Mammary epithelial cell (primary cell): Measurements from ENCODE around the gene GTPBP1.

Experiments used
- CTCF ChIP-seq, 2 donors: IDR thresholded peaks in 1 of 2; conservative IDR thresholded peaks in 1 of 2; 2 replicates each; pipeline ENCODE4 v1.5.1; 2011 to 2012; ENCODE audit warnings: inconsistent platforms in 2 of 2, low read length in 2 of 2, mild to moderate bottlenecking in 2 of 2, control low read depth in 1 of 2, low read depth in 1 of 2; ENCODE audit not compliant: insufficient read depth in 1 of 2; ENCODE audit errors: extremely low read depth in 1 of 2
- EZH2 ChIP-seq: IDR thresholded peaks from 2 replicates; pipeline ENCODE4 v1.6.1; 2012; ENCODE audit warnings: low read length, inconsistent platforms, borderline replicate concordance

GRCh38 chr22:38755155-38755910 is 49.6 kb downstream of the GTPBP1 start:
- no peak for TF ChIP-seq CTCF (conservative IDR thresholded peaks at IDR 0.05 in 1 of 2, IDR thresholded peaks at IDR 0.05 in 1 of 2; ENCODE audit: extremely low read depth in 1 of 2, insufficient read depth in 1 of 2, low read depth in 1 of 2, low read length in 2 of 2)
- no peak for TF ChIP-seq EZH2
